ENCODE measurements around the gene FGD4. TPM values are rescaled to one million over a fixed set of nuclear protein-coding genes. Genes with fewer than 3 reads are reported as not detected.

The FGD4 gene
- total and polyA plus RNA-seq, 2 donors (not counting 3 experiments of a cell fraction or from before 2014, with no cell fraction given): 6.6 to 44.7 TPM

DNA sequence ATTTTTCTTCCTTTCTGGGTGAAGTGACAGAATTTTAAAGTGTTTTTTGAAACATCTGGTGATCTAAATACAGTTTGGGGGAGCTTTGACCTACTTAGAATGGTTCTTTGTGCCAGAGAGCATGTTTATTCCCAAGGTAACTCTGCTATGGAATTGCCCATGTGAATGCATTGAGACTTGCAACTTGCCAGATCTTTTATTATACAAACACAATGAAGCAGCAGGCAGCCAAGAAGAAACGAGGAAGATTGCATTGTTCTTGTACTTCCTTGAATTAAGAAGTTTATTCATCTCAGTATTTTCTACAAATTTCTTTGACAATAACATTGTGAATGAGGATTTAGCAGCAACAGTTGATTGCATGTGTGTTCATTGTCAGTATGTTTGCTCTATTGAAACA, 55.5 kb downstream of the FGD4 start:
- Histone ChIP-seq H3K4me3 (replicated peaks in 1 of 3; ENCODE audit: insufficient read depth in 1 of 3, low read depth in 1 of 3, low read length in 3 of 3) (peak overlapping the region in 1 of 3 experiments; percentile 5), H3K79me2 (ENCODE audit: control insufficient read depth, insufficient read depth, low read length) (peaks cover 22% of the 10 kb centered on the region), H3K4me1 (ENCODE audit: control insufficient read depth, extremely low read depth, insufficient read depth, low read length) (peaks cover 72% of the 10 kb centered on the region), H3K4me2 (ENCODE audit: insufficient read depth, low read length) (peak overlapping the region; percentile 99), H2AFZ (ENCODE audit: low read depth, low read length) (no peak overlapping the region), H3K9me3 (replicated peaks; ENCODE audit: control insufficient read depth, insufficient read depth, low read length) (no peaks in the 10 kb centered on the region), H3K27ac (ENCODE audit: insufficient read depth, low read depth, low read length) (peak overlapping the region; percentile 89), H3K9me1 (replicated peaks; ENCODE audit: control insufficient read depth, extremely low read depth, insufficient read depth, low read length) (no peaks in the 10 kb centered on the region), H3K9ac (replicated peaks; ENCODE audit: extremely low read depth, insufficient read depth, low read length) (peak overlapping the region; percentile 86), H3K36me3 (ENCODE audit: control insufficient read depth in 2 of 2, extremely low read depth in 1 of 2, insufficient read depth in 2 of 2, low read length in 2 of 2) (no peaks in the 10 kb centered on the region), H4K20me1 (replicated peaks; ENCODE audit: control insufficient read depth, extremely low read depth, insufficient read depth, low read length) (no peaks in the 10 kb centered on the region), H3K27me3 (ENCODE audit: control insufficient read depth in 2 of 2, insufficient read depth in 2 of 2, low read length in 2 of 2) (no peaks in the 10 kb centered on the region)
- BruUV-seq (replicated peaks): no TSS peak
- intact Hi-C loops (cut with micrococcal nuclease) (loop anchor here (1.0 to 10.0 kb wide), 13 partner anchors 10 to 800 kb away; partner anchors contain the start of genes ETFBKMT, FGD4 and YARS2), dilution Hi-C loops (cut with MboI; ENCODE audit: extremely low pct_ligation_motif_present, low sequenced_read_pairs) (no loop called here)
- TF ChIP-seq JUN (IDR thresholded peaks at IDR 0.05; ENCODE audit: borderline replicate concordance, insufficient read depth, insufficient read length, low read depth) (no peak), MYC (IDR thresholded peaks at IDR 0.05; ENCODE audit: low read depth, low read length) (no peak), FOS (IDR thresholded peaks at IDR 0.05; ENCODE audit: borderline replicate concordance, insufficient read depth, low read length) (no peak), POLR2A (IDR thresholded peaks at IDR 0.05; ENCODE audit: low read depth, low read length) (no peak), EZH2 (IDR thresholded peaks at IDR 0.05; ENCODE audit: borderline replicate concordance, low read depth, low read length, severe bottlenecking) (no peak), POLR2AphosphoS5 (IDR thresholded peaks at IDR 0.05; ENCODE audit: insufficient read depth, low read depth, low read length) (no peak), GATA2 (IDR thresholded peaks at IDR 0.05; ENCODE audit: insufficient read depth, insufficient read length, low read depth, low read length) (no peak)
- TF ChIP-seq, protein P1, sequence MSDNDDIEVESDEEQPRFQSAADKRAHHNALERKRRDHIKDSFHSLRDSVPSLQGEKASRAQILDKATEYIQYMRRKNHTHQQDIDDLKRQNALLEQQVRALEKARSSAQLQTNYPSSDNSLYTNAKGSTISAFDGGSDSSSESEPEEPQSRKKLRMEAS (IDR thresholded peaks at IDR 0.05; ENCODE audit: insufficient read depth, insufficient read length): no peak
- TF ChIP-seq, protein P2, sequence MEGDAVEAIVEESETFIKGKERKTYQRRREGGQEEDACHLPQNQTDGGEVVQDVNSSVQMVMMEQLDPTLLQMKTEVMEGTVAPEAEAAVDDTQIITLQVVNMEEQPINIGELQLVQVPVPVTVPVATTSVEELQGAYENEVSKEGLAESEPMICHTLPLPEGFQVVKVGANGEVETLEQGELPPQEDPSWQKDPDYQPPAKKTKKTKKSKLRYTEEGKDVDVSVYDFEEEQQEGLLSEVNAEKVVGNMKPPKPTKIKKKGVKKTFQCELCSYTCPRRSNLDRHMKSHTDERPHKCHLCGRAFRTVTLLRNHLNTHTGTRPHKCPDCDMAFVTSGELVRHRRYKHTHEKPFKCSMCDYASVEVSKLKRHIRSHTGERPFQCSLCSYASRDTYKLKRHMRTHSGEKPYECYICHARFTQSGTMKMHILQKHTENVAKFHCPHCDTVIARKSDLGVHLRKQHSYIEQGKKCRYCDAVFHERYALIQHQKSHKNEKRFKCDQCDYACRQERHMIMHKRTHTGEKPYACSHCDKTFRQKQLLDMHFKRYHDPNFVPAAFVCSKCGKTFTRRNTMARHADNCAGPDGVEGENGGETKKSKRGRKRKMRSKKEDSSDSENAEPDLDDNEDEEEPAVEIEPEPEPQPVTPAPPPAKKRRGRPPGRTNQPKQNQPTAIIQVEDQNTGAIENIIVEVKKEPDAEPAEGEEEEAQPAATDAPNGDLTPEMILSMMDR (IDR thresholded peaks at IDR 0.05; ENCODE audit: extremely low read depth in 1 of 2, insufficient read depth in 1 of 2, low read depth in 1 of 2, low read length in 2 of 2): no peak
- FAIRE-seq: peak; percentile 87
- POLR2A ChIA-PET: no interaction called here
- peak; percentile 92 for DNase-seq (ENCODE audit: low read depth, low spot score)
- CTCF ChIA-PET: interaction anchor here (0.9 to 4.6 kb wide), 19 partner anchors 21 to 301 kb away, joined by 3 to 33 read pairs (median 5); partner anchors contain the start of genes FGD4 and YARS2

Measured in endothelial cell of umbilical vein (primary cell).